Gastroesophageal sphincter (tissue), 3 donors: ENCODE measurements around the gene CTNNA2.

Experiments
- CTCF ChIP-seq, 4 experiments: fragments of 200-600 bp in 2 of 4; fragments of 450-650 bp in 2 of 4; sonication (generic) in 1 of 4; IDR thresholded peaks; one replicate each; pipeline ENCODE4 v1.5.1; 2017 to 2019; ENCODE audit warnings: antibody characterized with exemption in 4 of 4, mild to moderate bottlenecking in 2 of 4, moderate library complexity in 2 of 4
- POLR2A ChIP-seq, 2 donors: fragments of 450-650 bp; IDR thresholded peaks; one replicate each; pipeline ENCODE4 v1.6.1; 2017; ENCODE audit warnings: antibody characterized with exemption in 2 of 2, mild to moderate bottlenecking in 2 of 2, moderate library complexity in 1 of 2

DNA sequence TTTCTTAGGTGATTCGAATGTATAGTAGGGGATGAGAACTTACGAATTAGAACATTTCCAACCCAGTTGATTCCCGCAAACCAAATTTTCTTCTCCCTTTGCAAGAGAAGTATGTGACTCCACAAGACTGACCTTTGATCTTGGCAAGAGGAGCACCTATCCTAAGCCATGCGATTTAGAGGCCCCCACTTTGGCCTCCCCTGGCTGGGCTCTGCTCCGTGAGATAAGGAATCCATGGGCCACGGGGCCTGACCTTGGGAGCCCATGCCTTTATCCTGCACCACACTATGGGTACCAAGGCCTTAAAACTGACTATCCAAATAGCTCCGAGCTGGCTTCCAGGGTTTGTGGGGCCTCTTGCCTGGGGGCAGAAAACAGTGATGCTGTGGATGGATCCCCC lies 656.0 kb downstream of the CTNNA2 start:
- TF ChIP-seq CTCF (IDR thresholded peaks at IDR 0.05): no peak
- no peak for TF ChIP-seq POLR2A (IDR thresholded peaks at IDR 0.05)
